GM18907 (cell line): ENCODE measurements around the gene GGA3.
"Not testable (repeated sequence)": the region's sequence is repeated elsewhere in the genome, so short reads cannot be mapped to it uniquely, and the experiment has no call there.

Source experiments
- ATAC-seq: cut with Tn5 transposase; IDR thresholded peaks from one replicate; pipeline ENCODE4 v1.9.1; 2021; ENCODE audit warnings: mild to moderate bottlenecking, moderate library complexity; ENCODE audit not compliant: unreplicated experiment

GGA3 gene, protein sequence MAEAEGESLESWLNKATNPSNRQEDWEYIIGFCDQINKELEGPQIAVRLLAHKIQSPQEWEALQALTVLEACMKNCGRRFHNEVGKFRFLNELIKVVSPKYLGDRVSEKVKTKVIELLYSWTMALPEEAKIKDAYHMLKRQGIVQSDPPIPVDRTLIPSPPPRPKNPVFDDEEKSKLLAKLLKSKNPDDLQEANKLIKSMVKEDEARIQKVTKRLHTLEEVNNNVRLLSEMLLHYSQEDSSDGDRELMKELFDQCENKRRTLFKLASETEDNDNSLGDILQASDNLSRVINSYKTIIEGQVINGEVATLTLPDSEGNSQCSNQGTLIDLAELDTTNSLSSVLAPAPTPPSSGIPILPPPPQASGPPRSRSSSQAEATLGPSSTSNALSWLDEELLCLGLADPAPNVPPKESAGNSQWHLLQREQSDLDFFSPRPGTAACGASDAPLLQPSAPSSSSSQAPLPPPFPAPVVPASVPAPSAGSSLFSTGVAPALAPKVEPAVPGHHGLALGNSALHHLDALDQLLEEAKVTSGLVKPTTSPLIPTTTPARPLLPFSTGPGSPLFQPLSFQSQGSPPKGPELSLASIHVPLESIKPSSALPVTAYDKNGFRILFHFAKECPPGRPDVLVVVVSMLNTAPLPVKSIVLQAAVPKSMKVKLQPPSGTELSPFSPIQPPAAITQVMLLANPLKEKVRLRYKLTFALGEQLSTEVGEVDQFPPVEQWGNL

DNA sequence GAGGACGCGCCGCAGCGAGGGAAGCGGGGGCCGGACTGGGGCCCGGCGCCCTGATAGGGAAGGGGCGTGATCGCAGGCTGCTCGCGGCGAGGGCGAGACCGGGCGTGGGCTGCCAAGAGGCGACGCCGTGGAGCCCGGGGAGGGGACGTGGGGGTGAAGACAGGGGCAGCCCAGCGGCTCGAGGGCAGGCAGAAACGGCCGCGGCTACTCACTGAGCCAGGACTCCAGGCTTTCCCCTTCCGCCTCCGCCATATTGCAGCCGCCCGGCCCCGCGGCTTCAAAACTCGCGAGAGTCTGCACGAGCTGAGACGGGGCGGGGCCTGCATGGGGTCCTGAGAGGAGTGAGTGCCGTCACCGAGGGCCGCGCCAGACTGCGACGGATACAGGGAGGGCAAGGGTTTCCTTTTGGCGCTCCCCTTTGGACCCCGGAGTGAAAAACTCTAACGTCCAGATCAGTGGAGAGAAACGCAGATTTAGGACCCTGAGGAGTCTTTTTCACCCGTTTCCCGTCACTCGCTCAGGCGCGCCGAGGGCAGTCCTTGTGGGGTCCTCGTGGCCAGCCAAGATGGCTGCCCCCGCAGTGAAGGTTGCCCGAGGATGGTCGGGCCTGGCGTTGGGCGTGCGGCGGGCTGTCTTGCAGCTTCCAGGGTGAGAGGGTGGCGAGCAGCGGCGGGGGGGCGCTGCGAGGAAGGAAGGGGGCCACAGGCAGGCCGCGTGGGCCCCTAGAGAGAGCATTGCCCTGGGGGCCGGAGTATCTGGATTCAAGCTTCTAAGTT is at the start of gene GGA3, which contains the start of gene MRPS7:
GGA3 (minus strand) TSS at position 271 of the 776 bp plus-strand sequence; CDS start at position 252, 19 bp downstream.
MRPS7 (plus strand) TSS at position 544 of the 776 bp plus-strand sequence; CDS start at position 566, 22 bp downstream.
- ATAC-seq: peak; percentile 88

DNA sequence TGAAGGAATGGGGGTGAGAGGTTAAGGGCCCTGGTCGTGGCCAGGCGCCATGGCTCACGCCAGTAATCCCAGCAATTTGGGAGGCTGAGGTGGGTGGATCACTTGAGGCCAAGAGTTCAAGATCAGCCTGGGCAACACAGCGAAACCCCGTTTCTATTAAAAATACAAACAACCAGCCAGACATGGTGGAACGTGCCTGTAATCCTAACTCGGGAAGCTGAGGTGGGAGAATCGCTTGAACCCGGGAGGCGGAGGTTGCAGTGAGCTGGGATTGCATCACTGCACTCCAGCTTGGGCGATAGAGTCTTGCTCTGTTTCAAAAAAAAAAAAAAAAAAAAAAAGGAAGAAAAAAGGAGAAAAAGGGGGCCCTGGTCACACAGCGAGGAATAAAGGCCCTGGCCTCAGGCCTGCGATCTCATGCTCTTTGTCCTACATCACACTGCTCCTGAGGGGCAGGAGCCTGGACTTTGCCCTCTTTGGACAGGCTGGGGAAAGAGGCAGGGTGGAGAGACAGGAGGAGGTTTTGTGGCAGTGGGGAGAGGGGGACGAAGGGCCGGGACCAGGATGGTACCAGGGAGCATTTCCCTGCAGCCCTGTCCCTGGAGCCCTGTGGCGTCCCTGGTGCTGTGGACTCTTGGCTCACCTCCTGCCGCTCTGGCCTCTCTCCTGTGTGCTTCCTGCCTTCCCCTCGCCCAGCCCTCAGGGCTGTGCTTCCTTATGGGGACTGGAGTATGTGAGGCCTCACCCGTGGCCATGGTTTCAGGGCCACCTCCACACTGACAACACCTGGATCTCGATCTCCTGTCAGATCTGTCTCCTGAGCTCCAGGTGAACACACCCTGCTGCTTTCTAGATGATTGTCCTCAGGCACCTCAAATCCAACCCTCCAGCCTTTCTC is 47.6 kb upstream of the GGA3 start:
- ATAC-seq: no peak

DNA sequence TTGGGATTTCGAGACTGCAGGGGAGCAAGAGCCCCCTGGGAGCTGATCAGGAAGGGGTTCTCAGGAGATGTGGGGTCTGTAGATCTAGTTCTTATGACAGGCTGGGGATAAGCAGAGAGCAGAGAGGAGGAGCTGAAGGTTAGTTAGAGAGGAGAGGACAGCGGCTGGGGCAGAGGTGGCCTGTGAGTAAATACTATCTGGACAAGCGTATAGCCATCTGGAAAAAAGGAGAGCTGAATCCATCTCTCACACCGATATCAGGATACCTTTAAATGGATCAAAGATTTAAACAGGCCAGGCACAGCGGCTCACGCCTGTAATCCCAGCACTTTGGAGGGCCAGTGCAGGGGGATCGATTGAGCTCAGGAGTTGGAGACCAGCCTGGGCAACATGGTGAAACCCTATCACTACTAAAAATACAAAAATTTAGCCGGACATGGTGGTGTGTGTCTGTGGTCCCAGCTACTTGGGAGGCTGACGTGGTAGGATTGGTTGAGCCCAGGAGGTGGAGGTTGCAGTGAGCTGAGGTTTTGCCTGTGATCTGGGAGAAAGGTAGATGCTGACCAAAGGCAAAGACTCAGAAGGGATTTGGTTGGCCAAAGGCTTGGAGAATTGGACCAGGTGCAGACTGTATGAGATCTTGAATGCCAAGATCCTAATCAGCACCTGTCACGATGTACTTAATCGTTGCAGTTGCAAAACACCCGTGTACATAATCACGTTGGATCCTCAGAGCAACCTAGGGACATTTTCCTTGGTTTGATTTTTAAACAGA is 46.7 kb upstream of the GGA3 start:
- ATAC-seq: no peak

DNA sequence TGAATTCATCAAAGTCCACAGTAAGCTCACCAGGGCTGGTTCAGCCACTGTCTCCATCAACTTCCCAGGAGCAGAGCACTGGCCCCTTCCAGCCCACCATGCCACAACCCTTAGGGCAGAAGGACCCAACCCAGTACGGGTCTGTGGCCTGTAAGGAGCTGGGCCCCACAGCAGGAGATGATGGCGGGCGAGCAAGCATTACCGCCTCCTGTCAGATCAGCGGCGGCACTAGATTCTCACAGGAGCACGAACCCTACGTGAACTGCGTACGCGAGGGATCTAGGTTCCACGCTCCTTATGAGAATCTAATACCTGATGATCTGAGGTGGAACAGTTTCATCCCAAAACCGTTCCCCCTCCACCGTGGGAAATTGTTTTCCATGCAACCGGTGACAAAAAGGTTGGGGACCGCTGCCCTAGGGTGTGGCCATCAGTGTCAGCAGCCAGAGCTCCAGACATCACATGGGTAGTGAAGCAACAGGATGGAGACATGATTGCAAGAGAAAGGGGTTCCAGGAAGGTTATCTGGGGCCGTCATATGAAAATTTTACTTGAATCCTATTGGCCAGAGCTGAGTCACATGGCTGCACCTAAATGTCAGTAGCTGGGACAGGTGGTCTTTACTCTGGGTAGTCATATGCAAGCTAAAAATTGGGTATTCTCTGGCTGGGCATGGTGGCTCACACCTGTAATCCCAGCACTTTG is 40.2 kb upstream of the GGA3 start:
- no peak for ATAC-seq

DNA sequence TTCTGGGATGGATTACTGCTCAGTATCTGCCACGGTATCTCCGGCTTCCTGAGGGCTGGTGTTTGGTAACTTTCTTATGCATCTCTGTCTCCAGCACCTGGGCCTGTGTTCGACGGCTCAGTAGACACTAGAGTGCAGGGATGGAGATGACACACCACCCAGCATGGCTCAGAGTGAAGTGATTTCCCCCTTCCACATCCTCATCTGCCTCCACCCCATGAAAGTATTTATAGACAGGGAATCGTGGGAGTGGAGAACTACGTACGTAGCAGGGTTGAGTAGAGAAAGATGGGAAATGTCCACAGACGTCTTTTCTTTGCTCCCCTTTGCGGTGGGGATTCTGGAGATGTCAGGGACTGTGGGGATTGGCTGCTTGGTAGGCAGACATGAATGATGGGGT is 39.6 kb upstream of the GGA3 start:
- no peak for ATAC-seq

DNA sequence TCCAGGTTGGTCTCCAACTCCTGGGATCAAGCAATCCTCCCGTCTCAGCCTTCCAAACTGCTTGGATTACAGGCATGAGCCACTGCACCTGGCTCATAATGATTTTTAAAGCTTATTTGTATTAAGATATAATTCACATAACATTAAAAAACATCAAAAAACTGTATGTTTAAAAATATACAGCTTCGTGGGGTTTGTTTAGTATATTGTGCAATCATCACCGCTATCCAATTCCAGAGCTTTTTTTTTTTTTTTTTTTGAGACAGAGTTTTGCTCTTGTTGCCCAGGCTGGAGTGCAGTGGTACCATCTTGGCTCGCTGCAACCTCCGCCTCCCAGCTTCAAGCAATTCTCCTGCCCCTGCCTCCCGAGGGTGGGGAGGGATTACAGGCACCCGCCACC is 38.9 kb upstream of the GGA3 start:
- no peak for ATAC-seq

DNA sequence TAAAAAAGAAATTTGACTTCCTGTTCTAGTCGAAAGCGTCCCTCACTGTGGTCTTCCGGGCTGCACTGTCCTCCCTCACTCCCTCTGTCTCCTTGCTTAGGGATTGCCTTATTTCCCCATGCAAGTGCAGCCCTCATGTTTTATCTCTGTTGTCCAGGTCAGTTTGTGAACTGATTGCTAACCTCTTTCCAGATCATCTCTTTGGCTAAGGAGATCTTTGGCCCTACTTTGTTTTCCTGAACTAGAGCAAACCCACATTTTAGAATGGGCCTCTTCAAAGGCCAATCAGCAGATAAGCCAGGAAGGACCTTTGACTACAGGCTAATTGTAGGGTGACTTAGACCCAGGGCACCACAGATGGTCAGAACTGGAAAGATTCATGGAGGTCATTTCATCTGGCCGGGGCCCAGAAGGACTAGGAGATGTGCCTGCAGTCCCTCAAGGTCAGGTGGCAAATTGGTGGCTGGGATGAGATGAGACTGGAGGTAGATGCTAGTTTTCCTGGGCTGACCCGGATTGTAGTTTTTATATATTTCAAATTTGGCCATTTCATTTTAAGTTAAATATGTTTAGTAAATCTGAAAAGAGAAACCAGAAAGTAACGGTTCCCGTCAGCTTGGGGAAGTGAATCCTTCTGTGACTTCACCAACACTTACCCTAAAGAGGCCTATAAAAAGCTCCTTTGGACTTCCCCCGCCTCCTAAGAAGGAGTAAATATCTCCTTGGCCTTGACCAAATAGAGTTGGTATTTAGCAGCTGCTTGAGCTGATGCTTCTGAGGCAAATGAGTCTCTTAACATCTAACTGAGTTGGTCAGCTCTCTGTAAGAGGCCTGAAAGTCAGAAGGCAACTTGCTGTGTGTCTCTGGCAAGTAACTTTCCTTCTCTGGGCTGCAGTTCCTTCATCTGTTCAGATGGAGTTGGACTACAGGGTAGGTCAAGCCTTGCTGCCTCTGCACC is 34.1 kb upstream of the GGA3 start:
- peak; percentile 64 for ATAC-seq

DNA sequence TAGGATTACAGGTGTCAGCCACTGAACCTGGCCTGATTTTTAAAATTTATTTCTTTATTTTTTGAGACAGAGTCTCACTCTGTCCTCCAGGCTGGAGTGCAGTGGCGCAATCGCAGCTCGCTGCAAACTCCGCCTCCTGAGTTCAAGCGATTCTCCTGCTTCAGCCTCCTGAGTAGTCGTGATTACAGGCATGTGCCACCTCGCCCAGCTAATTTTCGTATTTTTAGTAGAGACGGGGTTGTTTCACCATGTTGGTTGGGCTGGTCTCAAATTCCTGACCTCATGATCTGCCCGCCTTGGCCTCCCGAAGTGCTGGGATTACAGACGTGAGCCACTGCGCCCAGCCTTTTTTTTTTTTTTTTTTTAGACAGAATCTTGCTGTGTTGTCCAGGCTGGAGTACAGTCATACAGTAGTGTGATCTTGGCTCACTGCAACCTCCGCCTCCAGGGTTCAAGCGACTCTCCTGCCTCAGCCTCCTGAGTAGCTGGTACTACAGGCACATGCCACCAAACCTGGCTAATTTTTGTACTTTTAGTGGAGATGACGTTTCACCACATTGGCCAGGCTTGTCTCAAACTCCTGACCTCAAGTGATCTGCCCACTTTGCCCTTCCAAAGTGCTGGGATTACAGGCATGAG is 31.5 kb upstream of the GGA3 start:
- ATAC-seq: not testable (repeated sequence)

DNA sequence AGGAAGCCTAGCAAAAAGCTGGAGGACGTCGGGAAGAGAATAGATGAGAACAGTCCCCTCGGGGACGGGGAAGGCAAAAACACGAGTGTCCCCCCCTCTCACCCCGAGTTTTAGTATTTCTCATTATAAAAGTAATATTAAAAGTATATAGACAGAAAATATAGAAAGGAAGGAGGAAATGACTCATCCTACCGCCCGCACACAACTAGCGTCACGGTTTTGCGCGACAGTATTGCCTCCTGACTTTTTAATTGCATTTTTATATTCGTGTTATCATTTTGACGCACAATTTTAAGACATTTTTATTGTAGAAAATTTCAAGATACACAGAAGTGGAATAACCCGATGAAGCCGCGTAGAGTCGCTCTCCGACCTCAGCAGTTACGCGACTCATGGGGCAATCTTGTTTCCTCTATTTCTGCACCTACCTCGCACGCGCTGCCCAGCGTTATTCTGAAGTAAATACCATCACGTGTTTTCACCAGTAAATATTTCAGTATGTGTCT is 28.5 kb upstream of the GGA3 start:
- ATAC-seq: peak; percentile 44

DNA sequence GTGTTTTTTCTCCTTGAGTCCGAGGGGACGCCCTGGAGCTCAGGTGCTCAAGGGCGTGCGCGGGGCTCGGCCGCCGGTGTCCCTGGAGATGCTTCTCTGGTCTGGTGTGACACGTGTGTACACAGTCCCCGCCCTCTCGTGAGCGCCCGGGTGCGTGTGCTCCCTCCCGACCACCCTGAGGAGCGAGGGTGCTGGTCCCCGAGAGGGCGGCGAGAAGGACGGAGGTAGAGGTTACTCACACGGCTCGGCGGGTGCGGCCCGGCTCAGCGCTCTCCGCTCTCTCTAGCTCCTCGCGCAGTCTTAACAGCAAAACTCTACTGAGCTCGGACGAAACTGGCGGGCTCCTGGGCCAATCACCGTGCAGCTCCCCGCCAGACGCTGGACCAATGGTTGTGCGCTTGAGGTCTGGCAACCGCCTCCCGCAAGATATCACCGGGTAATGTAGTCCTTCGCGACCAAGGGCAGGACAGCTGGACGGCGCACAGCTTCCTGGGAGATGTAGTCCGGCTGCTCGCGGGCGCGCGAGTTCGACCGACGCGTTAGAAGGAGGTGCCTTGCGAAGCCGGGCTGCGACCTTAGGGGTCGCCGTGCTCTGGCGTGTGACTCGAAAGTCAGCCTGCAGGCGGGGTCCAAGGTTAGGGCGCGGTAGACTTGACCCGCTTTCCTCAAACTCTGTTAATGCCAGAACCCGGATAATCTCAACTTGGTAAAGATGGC is 27.9 kb upstream of the GGA3 start, which contains the start of gene SLC25A19:
SLC25A19 (minus strand) TSS at position 319 of the 717 bp plus-strand sequence. CDS start 2,669 bp downstream, outside the sequence.
- peak; percentile 90 for ATAC-seq

DNA sequence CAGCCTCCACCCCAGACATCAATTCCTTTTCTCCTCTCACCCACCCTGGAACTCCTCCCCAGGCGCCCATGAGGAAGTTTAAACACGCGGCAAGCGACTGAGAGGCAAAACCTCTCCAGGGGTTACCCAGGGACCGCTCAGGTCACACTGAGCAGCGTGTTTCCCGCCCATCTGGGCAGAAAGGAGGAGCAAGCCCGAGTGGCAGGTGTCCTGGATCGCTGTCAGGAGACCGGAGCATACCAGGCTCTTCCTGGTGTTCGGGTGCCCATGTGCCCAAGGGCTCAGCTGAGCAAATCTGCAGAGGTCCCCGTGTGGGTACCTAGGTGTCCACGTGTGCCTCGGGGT is 27.3 kb upstream of the GGA3 start:
- ATAC-seq: peak; percentile 20

DNA sequence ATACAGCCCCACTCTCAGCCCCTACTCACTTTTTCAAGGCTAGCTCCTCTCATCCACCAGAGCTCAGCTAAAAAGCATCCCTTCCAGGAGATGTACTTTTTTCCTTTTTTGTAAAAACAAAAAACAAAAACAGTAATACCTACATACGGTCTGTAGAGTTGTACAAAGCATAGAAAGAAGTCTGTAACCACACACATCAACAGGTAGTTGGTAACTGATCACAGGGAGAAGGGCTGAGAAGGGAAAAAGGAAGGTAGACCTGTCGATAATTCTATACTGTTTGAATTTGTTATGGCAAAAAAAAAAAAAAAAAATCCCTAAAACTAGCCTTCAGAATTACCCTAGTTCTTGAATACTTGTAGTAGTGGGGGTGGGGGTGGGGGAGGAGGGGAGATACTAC is 27.0 kb upstream of the GGA3 start:
- ATAC-seq: no peak

DNA sequence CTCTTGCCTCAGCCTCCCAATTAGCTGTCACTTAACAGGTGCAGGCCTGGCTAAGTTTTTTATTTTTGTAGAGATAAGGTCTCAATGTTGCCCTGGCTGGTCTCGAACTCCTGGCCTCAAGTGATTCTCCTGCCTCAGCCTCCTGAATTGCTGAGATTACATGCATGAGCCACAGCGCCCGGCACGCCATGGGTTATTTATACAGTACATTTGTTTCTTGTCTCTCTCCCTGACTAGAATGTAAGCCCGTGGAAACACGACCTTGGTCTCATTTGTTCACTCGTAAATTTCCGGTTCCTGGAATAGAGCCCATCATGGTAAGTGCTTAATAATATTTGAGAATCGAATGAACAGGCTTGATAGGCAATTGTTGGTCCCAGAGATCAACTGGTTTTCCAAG is 25.8 kb upstream of the GGA3 start:
- ATAC-seq: no peak

DNA sequence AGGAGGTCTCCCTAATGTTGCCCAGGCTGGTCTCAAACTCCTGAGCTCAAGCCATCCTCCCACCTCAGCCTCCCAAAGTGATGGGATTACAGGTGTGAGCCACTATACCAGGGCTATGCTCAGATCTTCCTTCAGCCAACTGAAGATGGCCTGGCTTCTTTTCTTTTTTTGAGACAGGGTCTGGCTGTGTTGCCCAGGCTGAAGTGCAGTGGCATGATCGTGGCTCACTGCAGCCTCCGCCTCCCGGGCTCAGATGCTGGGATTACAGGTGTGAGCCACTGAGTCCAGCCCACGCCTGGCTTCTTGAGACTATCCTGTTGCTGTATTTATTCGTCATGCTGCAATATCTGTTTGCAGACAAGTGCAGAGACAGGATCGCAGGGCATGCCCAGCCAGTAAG is 23.7 kb upstream of the GGA3 start:
- ATAC-seq: no peak

DNA sequence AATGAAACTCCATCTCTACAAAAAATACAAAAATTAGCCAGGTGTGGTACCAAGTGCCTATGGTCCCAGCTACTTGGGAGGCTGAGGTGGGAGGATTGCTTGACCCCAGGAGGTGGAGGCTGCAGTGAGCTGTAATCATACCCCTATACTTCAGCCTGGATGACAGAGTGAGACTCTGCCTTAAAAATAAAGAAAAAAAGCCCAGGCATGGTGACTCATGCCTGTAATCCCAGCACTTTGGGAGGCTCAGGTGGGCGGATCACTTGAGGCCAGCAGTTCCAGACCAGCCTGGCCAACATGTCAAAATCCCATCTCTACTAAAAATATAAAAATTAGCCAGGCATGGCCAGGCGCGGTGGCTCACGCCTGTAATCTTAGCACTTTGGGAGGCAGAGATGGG is 18.8 kb upstream of the GGA3 start:
- not testable (repeated sequence) for ATAC-seq

DNA sequence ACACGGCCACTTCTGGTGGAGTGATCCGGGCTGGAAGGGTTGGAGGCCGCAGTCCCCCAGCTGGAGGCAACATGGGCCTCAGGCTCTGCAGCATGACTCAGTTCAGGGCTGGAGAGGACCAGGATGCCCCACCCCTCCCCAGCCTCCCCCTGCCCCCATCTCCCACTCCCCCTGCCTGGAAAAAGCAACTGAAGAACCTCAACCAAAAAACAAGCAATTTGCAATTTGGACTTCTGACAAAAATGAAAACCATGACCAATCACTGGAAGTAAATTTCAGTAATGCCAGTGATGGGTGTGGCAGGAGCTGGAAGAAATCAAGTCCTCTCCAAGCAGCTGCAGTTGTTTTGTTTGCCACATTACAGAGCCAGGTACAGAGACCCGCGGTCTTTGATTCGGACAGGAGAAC is 16.3 kb upstream of the GGA3 start:
- no peak for ATAC-seq
